Panc1 (cell line): Measurements from ENCODE around the gene ANAPC5. TPM values are rescaled to one million over a fixed set of nuclear protein-coding genes. Genes with fewer than 3 reads are reported as not detected.
A peak's percentile ranks its signal among the peaks of the same experiment; 100 is the strongest.

Source experiments
- ATAC-seq: fragments of 200-7000 bp; cut with Tn5 transposase; 2 replicates; pipeline ENCODE4 v1.9.1; 2020; ENCODE audit warnings: mild to moderate bottlenecking, moderate library complexity
- BruUV-seq: library from RNA; stranded (reverse); fragments of 400-500 nt; replicated peaks from 2 replicates; lab custom pipeline; 2021; lab: Mats Ljungman, UMichigan
- CTCF ChIA-PET: fragments of 300-600 bp; sonication (Branson Sonifier 250); formaldehyde crosslinking; loops from one replicate; lab custom pipeline; 2022; ENCODE audit warnings: antibody characterized with exemption; lab: Charles Lee
- POLR2A ChIA-PET: fragments of 300-600 bp; sonication (Branson Sonifier 250); formaldehyde crosslinking; loops from one replicate; lab custom pipeline; 2022; ENCODE audit warnings: antibody characterized with exemption; lab: Charles Lee
- DNase-seq: peaks from one replicate; pipeline ENCODE4 v3.0.0-alpha.2; 2010; ENCODE audit warnings: low read depth, low spot score
- H3K27ac ChIP-seq: 2 replicates; pipeline ENCODE4 v1.5.1; 2011; ENCODE audit warnings: mild to moderate bottlenecking, low read length, inconsistent platforms
- H3K27me3 ChIP-seq: fragments of 200-500 bp; sonication (Bioruptor generic); 2 replicates; pipeline ENCODE4 v1.6.0; 2014; ENCODE audit warnings: low read length, inconsistent platforms; ENCODE audit not compliant: control insufficient read depth, insufficient read depth
- H3K36me3 ChIP-seq: fragments of 200-500 bp; sonication (Bioruptor generic); 2 replicates; pipeline ENCODE4 v1.5.1; 2014; ENCODE audit warnings: inconsistent platforms, mild to moderate bottlenecking, low read length, moderate library complexity; ENCODE audit not compliant: control insufficient read depth, insufficient read depth
- H3K4me1 ChIP-seq: 2 replicates; pipeline ENCODE4 v1.5.1; 2011; ENCODE audit warnings: inconsistent platforms, mild to moderate bottlenecking, low read length, moderate library complexity; ENCODE audit not compliant: control insufficient read depth, insufficient read depth
- H3K4me3 ChIP-seq, 2 experiments: 2 replicates each; pipeline ENCODE4 v1.5.1; 2011 to 2012; ENCODE audit warnings: low read depth in 2 of 2, low read length in 2 of 2, mild to moderate bottlenecking in 2 of 2, inconsistent platforms in 1 of 2, moderate library complexity in 1 of 2
- H3K9me3 ChIP-seq: fragments of 200-500 bp; sonication (Bioruptor generic); 2 replicates; pipeline ENCODE4 v1.5.1; 2014; ENCODE audit warnings: low read depth, mild to moderate bottlenecking, inconsistent platforms, low read length, moderate library complexity; ENCODE audit not compliant: control insufficient read depth, insufficient read depth
- CTCF ChIP-seq: fragments of 450-650 bp; IDR thresholded peaks from 2 replicates; pipeline ENCODE4 v1.5.1; 2017; ENCODE audit warnings: mild to moderate bottlenecking
- POLR2AphosphoS5 ChIP-seq: IDR thresholded peaks from 2 replicates; pipeline ENCODE4 v1.6.1; 2012; ENCODE audit warnings: mild to moderate bottlenecking, low read depth, low read length, moderate library complexity
- REST ChIP-seq, 2 experiments: IDR thresholded peaks; 2 replicates each; pipeline ENCODE4 v1.6.1; 2011 to 2012; ENCODE audit warnings: low read depth in 2 of 2, control low read depth in 1 of 2, low read length in 1 of 2, mild to moderate bottlenecking in 1 of 2, moderate library complexity in 1 of 2; ENCODE audit not compliant: insufficient read depth in 1 of 2
- SIN3A ChIP-seq: IDR thresholded peaks from 2 replicates; pipeline ENCODE4 v1.6.1; 2012; ENCODE audit warnings: low read depth, mild to moderate bottlenecking, low read length, moderate library complexity, borderline replicate concordance; ENCODE audit not compliant: insufficient read depth
- TCF7L2 ChIP-seq: IDR thresholded peaks from 2 replicates; pipeline ENCODE4 v1.6.1; 2011; ENCODE audit warnings: mild to moderate bottlenecking, low read depth, low read length, inconsistent platforms
- in situ Hi-C: cut with HindIII; loops from 2 replicates; pipeline ENCODE4 v1.10.0; 2016; ENCODE audit warnings: low sequenced_read_pairs, low pct_unique_long_range_greater_than_20kb
- intact Hi-C: fragments of 100-400 bp; cut with micrococcal nuclease; formaldehyde crosslinking; loops from one replicate; pipeline ENCODE4 v1.10.0; 2022; ENCODE audit not compliant: unreplicated experiment
- total RNA-seq: library from RNA; stranded (reverse); gene quantifications from one replicate; pipeline ENCODE4 v1.2.1, GENCODE V29; 2021; ENCODE audit not compliant: unreplicated experiment

ANAPC5 gene
- total RNA-seq, 1 experiment from 2014 or later, result 101 TPM

GRCh38 chr12:121398355-121398754, 46.1 kb upstream of the ANAPC5 start:
- in situ Hi-C loops, result no loop called here
- Histone ChIP-seq H3K27me3 (no peaks in the 10 kb centered on the region), H3K36me3 (no peaks in the 10 kb centered on the region), H3K4me3 (peak overlapping the region in 1 of 2 experiments; percentile 90; a peak in 1 of 4 replicates), H3K27ac (peak overlapping the region; percentile 77), H3K4me1 (peaks cover 12% of the 10 kb centered on the region; the same call in 1 of the 2 replicates), H3K9me3 (no peaks in the 10 kb centered on the region)
- intact Hi-C loops, result loop anchor here (5.0 kb wide), 1 partner anchor 46 kb away; the partner anchor contains the start of gene ANAPC5
- ChIA-PET CTCF (no interaction called here), POLR2A (no interaction called here)
- no TSS peak for BruUV-seq
- no peak for ATAC-seq
- DNase-seq, result no peak
- TF ChIP-seq TCF7L2, result no peak
- no peak for TF ChIP-seq SIN3A
- TF ChIP-seq POLR2AphosphoS5, result no peak
- no peak for TF ChIP-seq CTCF
- TF ChIP-seq REST (IDR thresholded peaks at IDR 0.05; ENCODE audit: insufficient read depth in 1 of 2, low read depth in 2 of 2, low read length in 1 of 2), result no peak

- CTCF ChIA-PET, result interaction anchor here (0.7 kb wide), 1 partner anchor 62 kb away, joined by 7 read pairs; no protein-coding TSS in a partner anchor
These were observed 45.3 kb upstream of the ANAPC5 start for GRCh38 chr12:121397521-121397920.

More at GRCh38 chr12:121397521-121397920, 45.3 kb upstream of the ANAPC5 start:
- ATAC-seq (no peak), DNase-seq (no peak)
- intact Hi-C loops (loop anchor here (5.0 kb wide), 1 partner anchor 45 kb away; the partner anchor contains the start of gene ANAPC5), in situ Hi-C loops (no loop called here)
- Histone ChIP-seq H3K4me3 (no peak overlapping the region), H3K9me3 (no peaks in the 10 kb centered on the region), H3K27ac (no peak overlapping the region), H3K27me3 (no peaks in the 10 kb centered on the region), H3K4me1 (peaks cover 12% of the 10 kb centered on the region; the same call in 1 of the 2 replicates), H3K36me3 (no peaks in the 10 kb centered on the region)
- POLR2A ChIA-PET, result interaction anchor here (0.7 kb wide), 1 partner anchor 102 kb away, joined by 3 read pairs; no protein-coding TSS in a partner anchor
- TF ChIP-seq REST (IDR thresholded peaks at IDR 0.05; ENCODE audit: insufficient read depth in 1 of 2, low read depth in 2 of 2, low read length in 1 of 2) (no peak), TCF7L2 (no peak), SIN3A (no peak), CTCF (no peak)
- no TSS peak for BruUV-seq
